WTC11 (cell line): Measurements from ENCODE around the gene NCLN. TPM values are rescaled to one million over a fixed set of nuclear protein-coding genes. Genes with fewer than 3 reads are reported as not detected.

Experiments used
- ATAC-seq: fragments of 200-7000 bp; cut with Tn5 transposase; 2 replicates; pipeline ENCODE4 v1.10.0; 2021; ENCODE audit warnings: mild to moderate bottlenecking, moderate library complexity
- CTCF ChIA-PET: fragments of 300-600 bp; sonication (Branson Sonifier 250); formaldehyde crosslinking; loops from one replicate; lab custom pipeline; 2021; ENCODE audit warnings: antibody characterized with exemption; lab: Charles Lee
- POLR2A ChIA-PET: fragments of 350-600 bp; sonication (Branson Sonifier 250); formaldehyde crosslinking; loops from one replicate; lab custom pipeline; 2021; ENCODE audit warnings: antibody characterized with exemption; lab: Charles Lee
- DNase-seq: peaks from one replicate; pipeline ENCODE4 v3.0.0; 2021; ENCODE audit warnings: low spot score
- H3K27ac Mint-ChIP-seq: 2 replicates; pipeline ENCODE4 v1.8.0; 2021; ENCODE audit warnings: mixed read lengths
- H3K27me3 Mint-ChIP-seq: 2 replicates; pipeline ENCODE4 v1.8.0; 2021; ENCODE audit warnings: low read depth, mild to moderate bottlenecking, moderate library complexity, mixed read lengths
- H3K36me3 Mint-ChIP-seq: 2 replicates; pipeline ENCODE4 v1.8.0; 2021; ENCODE audit warnings: mixed read lengths
- H3K4me1 Mint-ChIP-seq: 2 replicates; pipeline ENCODE4 v1.8.0; 2022; ENCODE audit warnings: mixed read lengths
- H3K4me3 Mint-ChIP-seq: 2 replicates; pipeline ENCODE4 v1.8.0; 2021; ENCODE audit warnings: mild to moderate bottlenecking, moderate library complexity, mixed read lengths
- H3K9me3 Mint-ChIP-seq: 2 replicates; pipeline ENCODE4 v1.8.0; 2021; ENCODE audit warnings: mixed read lengths
- ATF2 ChIP-seq: sonication (generic); formaldehyde crosslinking; IDR thresholded peaks from 2 replicates; pipeline ENCODE4 v1.8.1; 2022; ENCODE audit warnings: low read depth, missing genetic modification reagents, borderline replicate concordance
- FOXP4 ChIP-seq: sonication (generic); formaldehyde crosslinking; IDR thresholded peaks from 2 replicates; pipeline ENCODE4 v1.8.0; 2022; ENCODE audit warnings: mild to moderate bottlenecking, missing genetic modification reagents
- GTF2I ChIP-seq: fragments of 250-450 bp; sonication (Bioruptor Pico); conservative IDR thresholded peaks from 2 replicates; pipeline ENCODE4 v1.4.0; 2021; ENCODE audit warnings: mild to moderate bottlenecking
- MLX ChIP-seq: sonication (generic); formaldehyde crosslinking; IDR thresholded peaks from 2 replicates; pipeline ENCODE4 v1.8.1; 2023; ENCODE audit warnings: mild to moderate bottlenecking, missing genetic modification reagents, moderate library complexity
- NFATC4 ChIP-seq: fragments of 250-450 bp; sonication (Bioruptor Pico); IDR thresholded peaks from 2 replicates; pipeline ENCODE4 v1.9.0; 2021; ENCODE audit warnings: mild to moderate bottlenecking
- NFYB ChIP-seq: sonication (generic); formaldehyde crosslinking; conservative IDR thresholded peaks from 2 replicates; pipeline ENCODE4 v1.8.0; 2022; ENCODE audit warnings: low read depth, missing genetic modification reagents
- NR2C2 ChIP-seq: sonication (generic); formaldehyde crosslinking; IDR thresholded peaks from 2 replicates; pipeline ENCODE4 v1.8.0; 2022; ENCODE audit warnings: mild to moderate bottlenecking, missing genetic modification reagents
- NR3C1 ChIP-seq: sonication (generic); formaldehyde crosslinking; conservative IDR thresholded peaks from 2 replicates; pipeline ENCODE4 v1.8.1; 2023; ENCODE audit warnings: low read depth, mild to moderate bottlenecking, missing genetic modification reagents
- OVOL2 ChIP-seq: fragments of 250-450 bp; sonication (Bioruptor Pico); IDR thresholded peaks from 2 replicates; pipeline ENCODE4 v1.9.0; 2021; ENCODE audit warnings: mild to moderate bottlenecking, borderline replicate concordance
- PRRX2 ChIP-seq: fragments of 250-450 bp; sonication (Bioruptor Pico); IDR thresholded peaks from 2 replicates; pipeline ENCODE4 v1.8.0; 2021; ENCODE audit warnings: mild to moderate bottlenecking
- SP1 ChIP-seq: sonication (generic); formaldehyde crosslinking; conservative IDR thresholded peaks from 2 replicates; pipeline ENCODE4 v1.8.1; 2022; ENCODE audit warnings: missing genetic modification reagents
- TCF7 ChIP-seq: sonication (generic); formaldehyde crosslinking; IDR thresholded peaks from 2 replicates; pipeline ENCODE4 v1.8.0; 2022; ENCODE audit warnings: mild to moderate bottlenecking, low read depth, missing genetic modification reagents, moderate library complexity
- ZBTB43 ChIP-seq: sonication (generic); formaldehyde crosslinking; IDR thresholded peaks from 2 replicates; pipeline ENCODE4 v1.8.1; 2023; ENCODE audit warnings: mild to moderate bottlenecking, missing genetic modification reagents
- ZNF121 ChIP-seq: sonication (generic); formaldehyde crosslinking; IDR thresholded peaks from 2 replicates; pipeline ENCODE4 v1.8.0; 2023; ENCODE audit warnings: missing genetic modification reagents
- ZNF219 ChIP-seq: sonication (generic); formaldehyde crosslinking; IDR thresholded peaks from 2 replicates; pipeline ENCODE4 v1.8.0; 2023; ENCODE audit warnings: missing genetic modification reagents, mild to moderate bottlenecking, borderline replicate concordance
- ZNF281 ChIP-seq: sonication (generic); formaldehyde crosslinking; IDR thresholded peaks from 2 replicates; pipeline ENCODE4 v1.8.0; 2023; ENCODE audit warnings: mild to moderate bottlenecking, missing genetic modification reagents
- ZNF416 ChIP-seq: fragments of 250-450 bp; sonication (Bioruptor Pico); IDR thresholded peaks from 2 replicates; pipeline ENCODE4 v1.9.0; 2021; ENCODE audit warnings: mild to moderate bottlenecking, inconsistent platforms
- total RNA-seq: library from RNA; stranded (reverse); gene quantifications from 3 replicates; pipeline ENCODE4 v1.2.3, GENCODE V29; 2021
- TF ChIP-seq, protein P1 (sequence below): fragments of 200-600 bp; IDR thresholded peaks from 2 replicates; pipeline ENCODE4 v1.8.0; 2022; ENCODE audit warnings: antibody characterized with exemption

Gene NCLN
- total RNA-seq, 1 experiment from 2014 or later = 113 TPM

GRCh38 chr19:3149526-3150505 is 35.9 kb upstream of the NCLN start:
- CTCF ChIA-PET = interaction anchor here (1.0 kb wide), 1 partner anchor 199 kb away, joined by 4 read pairs; no protein-coding TSS in a partner anchor
- POLR2A ChIA-PET = no interaction called here

More at GRCh38 chr19:3149526-3150505, 35.9 kb upstream of the NCLN start:
- no peak overlapping the region for H3K27ac Mint-ChIP-seq
- H3K4me1 Mint-ChIP-seq = peaks cover 3% of the 10 kb centered on the region; the same call in 1 of the 2 replicates
- H3K27me3 Mint-ChIP-seq = no peaks in the 10 kb centered on the region; the same call in 1 of the 2 replicates
- no peak; the same call in 1 of the 2 replicates for ATAC-seq
- no peaks in the 10 kb centered on the region for H3K9me3 Mint-ChIP-seq
- H3K36me3 Mint-ChIP-seq = no peaks in the 10 kb centered on the region
- 0 out of 2 replicates have a peak overlapping the region, but pooled peaks have one; percentile 15 for H3K4me3 Mint-ChIP-seq
- DNase-seq = no peak
- no peak for TF ChIP-seq SP1 (CRISPR knock-in tag)
- no peak for TF ChIP-seq NFATC4 (CRISPR knock-in tag)
- TF ChIP-seq ZBTB43 (CRISPR knock-in tag) = no peak
- TF ChIP-seq ZNF281 (CRISPR knock-in tag) = no peak
- no peak for TF ChIP-seq NFYB (CRISPR knock-in tag)
- no peak for TF ChIP-seq TCF7 (CRISPR knock-in tag)
- no peak for TF ChIP-seq NR2C2
- TF ChIP-seq, protein P1, sequence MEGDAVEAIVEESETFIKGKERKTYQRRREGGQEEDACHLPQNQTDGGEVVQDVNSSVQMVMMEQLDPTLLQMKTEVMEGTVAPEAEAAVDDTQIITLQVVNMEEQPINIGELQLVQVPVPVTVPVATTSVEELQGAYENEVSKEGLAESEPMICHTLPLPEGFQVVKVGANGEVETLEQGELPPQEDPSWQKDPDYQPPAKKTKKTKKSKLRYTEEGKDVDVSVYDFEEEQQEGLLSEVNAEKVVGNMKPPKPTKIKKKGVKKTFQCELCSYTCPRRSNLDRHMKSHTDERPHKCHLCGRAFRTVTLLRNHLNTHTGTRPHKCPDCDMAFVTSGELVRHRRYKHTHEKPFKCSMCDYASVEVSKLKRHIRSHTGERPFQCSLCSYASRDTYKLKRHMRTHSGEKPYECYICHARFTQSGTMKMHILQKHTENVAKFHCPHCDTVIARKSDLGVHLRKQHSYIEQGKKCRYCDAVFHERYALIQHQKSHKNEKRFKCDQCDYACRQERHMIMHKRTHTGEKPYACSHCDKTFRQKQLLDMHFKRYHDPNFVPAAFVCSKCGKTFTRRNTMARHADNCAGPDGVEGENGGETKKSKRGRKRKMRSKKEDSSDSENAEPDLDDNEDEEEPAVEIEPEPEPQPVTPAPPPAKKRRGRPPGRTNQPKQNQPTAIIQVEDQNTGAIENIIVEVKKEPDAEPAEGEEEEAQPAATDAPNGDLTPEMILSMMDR = no peak
- TF ChIP-seq ZNF121 (CRISPR knock-in tag) = no peak
- no peak for TF ChIP-seq GTF2I
- no peak for TF ChIP-seq OVOL2 (CRISPR knock-in tag)
- no peak for TF ChIP-seq FOXP4 (CRISPR knock-in tag)
- no peak for TF ChIP-seq MLX (CRISPR knock-in tag)
- TF ChIP-seq ATF2 (CRISPR knock-in tag) = no peak
- no peak for TF ChIP-seq NR3C1 (CRISPR knock-in tag)
- TF ChIP-seq ZNF416 = no peak
- TF ChIP-seq ZNF219 = no peak
- TF ChIP-seq PRRX2 (CRISPR knock-in tag) = no peak
- TF ChIP-seq, all 79 proteins: peak for 0
